Measurements from ENCODE around the gene COL4A4. TPM values are rescaled to one million over a fixed set of nuclear protein-coding genes. Genes with fewer than 3 reads are reported as not detected.

The COL4A4 gene
- total and polyA plus RNA-seq, 2 experiments from 2014 or later, result 0.47 to 3.0 TPM

- TF ChIP-seq EZH2phosphoT487 (IDR thresholded peaks at IDR 0.05; ENCODE audit: low read depth, severe bottlenecking, unreplicated experiment) (no peak), CTCF (IDR thresholded peaks at IDR 0.05; ENCODE audit: poor library complexity) (no peak), EZH2 (IDR thresholded peaks at IDR 0.05; ENCODE audit: borderline replicate concordance) (no peak)
- Histone ChIP-seq H3K27me3 (no peaks in the 10 kb centered on the region), H3K4me2 (no peak overlapping the region), H3K4me1 (ENCODE audit: insufficient read depth) (no peaks in the 10 kb centered on the region), H3K9me2 (replicated peaks; ENCODE audit: insufficient read depth) (no peaks in the 10 kb centered on the region), H3K9me3 (ENCODE audit: low read depth) (no peaks in the 10 kb centered on the region), H3K36me3 (replicated peaks; ENCODE audit: insufficient read depth, low read depth) (no peaks in the 10 kb centered on the region), H2AFZ (no peak overlapping the region), H4K20me1 (ENCODE audit: insufficient read depth, poor library complexity, severe bottlenecking) (no peaks in the 10 kb centered on the region), H3K4me3 (no peak overlapping the region), H3K79me2 (no peaks in the 10 kb centered on the region), H3K27ac (no peak overlapping the region)
- whole genome bisulfite sequencing (ENCODE audit: low lambda C conversion rate, missing lambda C conversion rate), result 84% methylated on average over 2 of the region's 2 CpGs
- DNase-seq (ENCODE audit: low spot score), result no peak
Observed at GRCh38 chr2:227124811-227125210, 39.2 kb downstream of the COL4A4 start.

DNA sequence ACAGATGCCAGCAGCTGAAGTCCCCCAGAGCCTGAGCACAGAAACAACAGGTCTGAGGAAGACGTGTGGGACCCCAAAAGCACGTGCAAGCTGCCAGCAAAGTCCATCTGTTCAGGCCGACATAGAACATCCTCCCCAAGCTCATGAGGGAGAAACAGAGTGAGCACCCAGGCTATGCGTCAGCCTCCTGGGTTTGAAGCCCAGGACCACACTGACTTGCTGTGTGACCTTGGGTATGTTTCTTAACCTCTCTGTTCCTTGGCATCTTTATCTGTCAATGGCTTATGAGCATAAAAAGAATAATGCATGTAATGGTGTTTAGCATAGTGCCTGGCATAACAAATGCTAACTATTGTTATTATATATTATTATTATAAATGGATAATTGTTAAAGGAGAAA lies 40.3 kb downstream of the COL4A4 start:
- no peak for TF ChIP-seq CTCF (IDR thresholded peaks at IDR 0.05; ENCODE audit: poor library complexity)
- no peak for TF ChIP-seq EZH2phosphoT487 (IDR thresholded peaks at IDR 0.05; ENCODE audit: low read depth, severe bottlenecking, unreplicated experiment)
- TF ChIP-seq EZH2 (IDR thresholded peaks at IDR 0.05; ENCODE audit: borderline replicate concordance), result no peak
- no peak for DNase-seq (ENCODE audit: low spot score)
- Histone ChIP-seq H3K27ac (no peak overlapping the region), H3K4me1 (ENCODE audit: insufficient read depth) (no peaks in the 10 kb centered on the region), H2AFZ (no peak overlapping the region), H3K36me3 (replicated peaks; ENCODE audit: insufficient read depth, low read depth) (no peaks in the 10 kb centered on the region), H3K9me3 (ENCODE audit: low read depth) (no peaks in the 10 kb centered on the region), H3K4me3 (no peak overlapping the region), H3K4me2 (no peak overlapping the region), H3K27me3 (no peaks in the 10 kb centered on the region), H4K20me1 (ENCODE audit: insufficient read depth, poor library complexity, severe bottlenecking) (no peaks in the 10 kb centered on the region), H3K79me2 (no peaks in the 10 kb centered on the region), H3K9me2 (replicated peaks; ENCODE audit: insufficient read depth) (no peaks in the 10 kb centered on the region)
- 91% methylated on average over 4 of the region's 4 CpGs for WGBS (ENCODE audit: low lambda C conversion rate, missing lambda C conversion rate)

GRCh38 chr2:227118353-227118752 lies 45.7 kb downstream of the COL4A4 start:
- TF ChIP-seq CTCF (IDR thresholded peaks at IDR 0.05; ENCODE audit: poor library complexity) (no peak), EZH2 (IDR thresholded peaks at IDR 0.05; ENCODE audit: borderline replicate concordance) (no peak), EZH2phosphoT487 (IDR thresholded peaks at IDR 0.05; ENCODE audit: low read depth, severe bottlenecking, unreplicated experiment) (no peak)
- Histone ChIP-seq H4K20me1 (ENCODE audit: insufficient read depth, poor library complexity, severe bottlenecking) (no peaks in the 10 kb centered on the region), H3K79me2 (no peaks in the 10 kb centered on the region)

DNA sequence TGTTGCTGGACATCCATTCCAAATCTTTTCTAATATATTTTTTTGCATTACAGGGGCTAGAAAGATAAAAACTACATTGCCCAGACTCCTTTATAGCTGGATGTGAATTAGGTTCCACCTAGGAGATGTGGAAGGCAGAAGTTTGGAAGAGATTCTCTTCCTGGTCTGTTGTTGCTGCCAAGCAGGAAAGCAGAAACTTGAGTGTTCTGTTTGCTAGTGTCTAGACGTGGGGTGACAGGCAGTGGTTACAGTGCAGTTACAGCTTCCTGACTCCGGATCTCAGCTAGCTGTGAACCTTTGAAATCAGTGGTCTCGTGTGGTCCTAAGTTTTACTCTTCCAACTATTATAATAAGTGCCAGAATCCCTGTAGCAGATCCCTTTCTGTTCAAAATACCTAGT lies 46.2 kb downstream of the COL4A4 start:
- TF ChIP-seq CTCF (IDR thresholded peaks at IDR 0.05; ENCODE audit: poor library complexity), result no peak
- TF ChIP-seq EZH2 (IDR thresholded peaks at IDR 0.05; ENCODE audit: borderline replicate concordance), result no peak
- no peak for TF ChIP-seq EZH2phosphoT487 (IDR thresholded peaks at IDR 0.05; ENCODE audit: low read depth, severe bottlenecking, unreplicated experiment)
- Histone ChIP-seq H3K36me3 (replicated peaks; ENCODE audit: insufficient read depth, low read depth) (no peaks in the 10 kb centered on the region), H3K4me3 (no peak overlapping the region), H4K20me1 (ENCODE audit: insufficient read depth, poor library complexity, severe bottlenecking) (no peaks in the 10 kb centered on the region), H3K4me2 (no peak overlapping the region), H3K9me2 (replicated peaks; ENCODE audit: insufficient read depth) (no peaks in the 10 kb centered on the region), H3K79me2 (no peaks in the 10 kb centered on the region), H3K9me3 (ENCODE audit: low read depth) (no peaks in the 10 kb centered on the region), H3K27ac (no peak overlapping the region), H2AFZ (no peak overlapping the region), H3K27me3 (no peaks in the 10 kb centered on the region), H3K4me1 (ENCODE audit: insufficient read depth) (no peaks in the 10 kb centered on the region)
- WGBS (ENCODE audit: low lambda C conversion rate, missing lambda C conversion rate), result 35% methylated on average over 3 of the region's 3 CpGs
- DNase-seq (ENCODE audit: low spot score), result no peak

More at GRCh38 chr2:227118353-227118752, 45.7 kb downstream of the COL4A4 start:
- Histone ChIP-seq H3K36me3 (replicated peaks; ENCODE audit: insufficient read depth, low read depth) (no peaks in the 10 kb centered on the region), H3K4me1 (ENCODE audit: insufficient read depth) (no peaks in the 10 kb centered on the region), H2AFZ (no peak overlapping the region), H3K9me3 (ENCODE audit: low read depth) (no peaks in the 10 kb centered on the region), H3K4me3 (no peak overlapping the region), H3K4me2 (no peak overlapping the region), H3K27me3 (no peaks in the 10 kb centered on the region), H3K9me2 (replicated peaks; ENCODE audit: insufficient read depth) (no peaks in the 10 kb centered on the region), H3K27ac (no peak overlapping the region)
- no peak for DNase-seq (ENCODE audit: low spot score)
